CD4-positive, alpha-beta memory T cell (primary cell): ENCODE measurements around the gene GALNT10. TPM values are rescaled to one million over a fixed set of nuclear protein-coding genes. Genes with fewer than 3 reads are reported as not detected.

Source experiments
- CTCF ChIA-PET: fragments of 350-600 bp; sonication (Branson Sonifier 250); formaldehyde crosslinking; loops from one replicate; lab custom pipeline; 2021; ENCODE audit warnings: inconsistent platforms; ENCODE audit not compliant: partially characterized antibody; lab: Charles Lee
- POLR2A ChIA-PET: fragments of 350-600 bp; sonication (Branson Sonifier 250); formaldehyde crosslinking; loops from one replicate; lab custom pipeline; 2021; ENCODE audit not compliant: partially characterized antibody; lab: Charles Lee
- DNase-seq, 5 donors: peaks; one replicate each; pipeline versions ENCODE4 v3.0.0 to v3.0.0-alpha.2; 2020 to 2022; ENCODE audit warnings: mixed read lengths in 1 of 5
- H3K27ac ChIP-seq: one replicate; pipeline ENCODE4 v1.7.0; 2013; ENCODE audit warnings: low read depth, low read length
- H3K27me3 ChIP-seq: 2 replicates; pipeline ENCODE4 v1.7.0; 2013; ENCODE audit warnings: mild to moderate bottlenecking, low read length, moderate library complexity; ENCODE audit not compliant: insufficient read depth
- H3K36me3 ChIP-seq: 2 replicates; pipeline ENCODE4 v1.7.0; 2013; ENCODE audit warnings: mild to moderate bottlenecking, low read length, moderate library complexity; ENCODE audit not compliant: insufficient read depth
- H3K4me1 ChIP-seq: 2 replicates; pipeline ENCODE4 v1.7.0; 2013; ENCODE audit warnings: mild to moderate bottlenecking, low read length, moderate library complexity; ENCODE audit not compliant: insufficient read depth
- H3K4me3 ChIP-seq, 2 donors: one replicate each; pipeline ENCODE4 v1.7.0; 2013; ENCODE audit warnings: low read length in 2 of 2, mild to moderate bottlenecking in 1 of 2
- H3K9me3 ChIP-seq, 2 donors: one replicate each; pipeline ENCODE4 v1.7.0; 2013; ENCODE audit warnings: low read length in 2 of 2, control low read depth in 1 of 2; ENCODE audit not compliant: control insufficient read depth in 1 of 2
- H3K27ac Mint-ChIP-seq, 7 donors: one replicate each; pipeline ENCODE4 v1.8.0; 2020 to 2021; ENCODE audit warnings: mixed read lengths in 7 of 7, mild to moderate bottlenecking in 6 of 7, inconsistent platforms in 3 of 7, moderate library complexity in 3 of 7
- H3K27me3 Mint-ChIP-seq, 2 donors: one replicate each; pipeline ENCODE4 v1.8.0; 2020 to 2021; ENCODE audit warnings: mixed read lengths in 2 of 2
- H3K36me3 Mint-ChIP-seq, 2 donors: one replicate each; pipeline ENCODE4 v1.8.0; 2020 to 2021; ENCODE audit warnings: mixed read lengths in 2 of 2, inconsistent platforms in 1 of 2, mild to moderate bottlenecking in 1 of 2
- H3K4me1 Mint-ChIP-seq, 4 donors: one replicate each; pipeline ENCODE4 v1.8.0; 2020 to 2021; ENCODE audit warnings: mixed read lengths in 4 of 4, mild to moderate bottlenecking in 1 of 4
- H3K4me3 Mint-ChIP-seq, 8 donors: one replicate each; pipeline ENCODE4 v1.8.0; 2020 to 2021; ENCODE audit warnings: mixed read lengths in 8 of 8, mild to moderate bottlenecking in 7 of 8, moderate library complexity in 6 of 8, inconsistent platforms in 3 of 8
- H3K9me3 Mint-ChIP-seq, 8 donors: one replicate each; pipeline ENCODE4 v1.8.0; 2020 to 2021; ENCODE audit warnings: mixed read lengths in 8 of 8, mild to moderate bottlenecking in 5 of 8, inconsistent platforms in 3 of 8, moderate library complexity in 1 of 8
- intact Hi-C: fragments of 100-400 bp; cut with micrococcal nuclease; formaldehyde crosslinking; loops from one replicate; pipeline ENCODE4 v1.15.1; 2023
- polyA plus RNA-seq, 2 donors: library from polyadenylated mRNA; unstranded; fragments of 300-500 nt; fragmentation: Illumina TruSeq; gene quantifications; one replicate each; pipeline ENCODE4 v1.2.3, GENCODE V29; 2021
- total RNA-seq, 2 experiments: library from RNA; stranded (reverse); gene quantifications; one replicate each; pipeline ENCODE4 v1.2.3, GENCODE V29; 2021

Gene GALNT10
- total and polyA plus RNA-seq, 4 experiments from 2014 or later = 9.6 to 35.7 (median 26.8) TPM

- Histone ChIP-seq H3K27me3 (no peaks in the 10 kb centered on the region), H3K27ac (no peak overlapping the region), H3K4me3 (no peak overlapping the region), H3K36me3 (no peaks in the 10 kb centered on the region), H3K4me1 (no peaks in the 10 kb centered on the region), H3K9me3 (no peaks in the 10 kb centered on the region)
- intact Hi-C loops = no loop called here
- Mint-ChIP-seq H3K9me3 (no peaks in the 10 kb centered on the region), H3K36me3 (peaks cover 2 to 15% of the 10 kb centered on the region in 2 donors), H3K27ac (peak overlapping the region in 1 of 7 donors; percentile 49), H3K4me1 (peaks cover 5 to 15% (median 8%) of the 10 kb centered on the region in 4 donors), H3K27me3 (no peaks in the 10 kb centered on the region), H3K4me3 (no peak overlapping the region)
- CTCF ChIA-PET = no interaction called here
- DNase-seq = no peak
- POLR2A ChIA-PET = no interaction called here
These were observed 161.0 kb downstream of the GALNT10 start for GRCh38 chr5:154351566-154351965.

- intact Hi-C loops = no loop called here
- no peak overlapping the region for H3K27ac Mint-ChIP-seq
- Histone ChIP-seq H3K9me3 (no peaks in the 10 kb centered on the region), H3K4me3 (no peak overlapping the region), H3K27me3 (no peaks in the 10 kb centered on the region), H3K4me1 (no peaks in the 10 kb centered on the region), H3K27ac (no peak overlapping the region), H3K36me3 (no peaks in the 10 kb centered on the region)
- H3K4me3 Mint-ChIP-seq = no peak overlapping the region
- CTCF ChIA-PET = interaction anchor here (0.8 kb wide), 1 partner anchor 51 kb away, joined by 3 read pairs; no protein-coding TSS in a partner anchor
- H3K36me3 Mint-ChIP-seq = peaks cover 2 to 15% of the 10 kb centered on the region in 2 donors
- H3K9me3 Mint-ChIP-seq = no peaks in the 10 kb centered on the region
- DNase-seq = no peak
- POLR2A ChIA-PET = no interaction called here
- no peaks in the 10 kb centered on the region for H3K27me3 Mint-ChIP-seq
- H3K4me1 Mint-ChIP-seq = peaks cover 5 to 15% (median 7%) of the 10 kb centered on the region in 4 donors
These were observed 162.5 kb downstream of the GALNT10 start for GRCh38 chr5:154352960-154353548.

GRCh38 chr5:154355129-154355611, 164.6 kb downstream of the GALNT10 start:
- no peaks in the 10 kb centered on the region for H3K27me3 Mint-ChIP-seq
- H3K27ac ChIP-seq = no peak overlapping the region
- no peaks in the 10 kb centered on the region for H3K9me3 ChIP-seq
- CTCF ChIA-PET = no interaction called here
- no peak overlapping the region for H3K4me3 ChIP-seq
- no peak overlapping the region for H3K27ac Mint-ChIP-seq
- no peaks in the 10 kb centered on the region for H3K4me1 ChIP-seq
- no peaks in the 10 kb centered on the region for H3K36me3 ChIP-seq
- POLR2A ChIA-PET = no interaction called here
- no peaks in the 10 kb centered on the region for H3K9me3 Mint-ChIP-seq
- H3K4me3 Mint-ChIP-seq = no peak overlapping the region
- no peak for DNase-seq
- no peaks in the 10 kb centered on the region for H3K27me3 ChIP-seq
- peaks cover 2 to 15% of the 10 kb centered on the region in 2 donors for H3K36me3 Mint-ChIP-seq
- peaks cover 6 to 15% (median 9%) of the 10 kb centered on the region in 4 donors for H3K4me1 Mint-ChIP-seq
- intact Hi-C loops = no loop called here

- Histone ChIP-seq H3K27me3 (no peaks in the 10 kb centered on the region), H3K4me3 (no peak overlapping the region), H3K4me1 (no peaks in the 10 kb centered on the region), H3K9me3 (no peaks in the 10 kb centered on the region), H3K36me3 (no peaks in the 10 kb centered on the region), H3K27ac (no peak overlapping the region)
- ChIA-PET POLR2A (no interaction called here), CTCF (no interaction called here)
- Mint-ChIP-seq H3K27me3 (no peaks in the 10 kb centered on the region), H3K36me3 (peaks cover 3 to 16% of the 10 kb centered on the region in 2 donors), H3K4me1 (peaks cover 6 to 15% (median 9%) of the 10 kb centered on the region in 4 donors), H3K4me3 (no peak overlapping the region), H3K27ac (peak overlapping the region in 2 of 7 donors; percentile 0 to 60), H3K9me3 (no peaks in the 10 kb centered on the region)
- DNase-seq = no peak
- intact Hi-C loops = no loop called here
These were observed 165.6 kb downstream of the GALNT10 start for GRCh38 chr5:154356020-154356655.

- H3K4me1 Mint-ChIP-seq = peaks cover 6 to 15% (median 8%) of the 10 kb centered on the region in 4 donors
- H3K9me3 Mint-ChIP-seq = no peaks in the 10 kb centered on the region
- H3K27ac Mint-ChIP-seq = no peak overlapping the region
- H3K9me3 ChIP-seq = no peaks in the 10 kb centered on the region
- H3K4me3 Mint-ChIP-seq = no peak overlapping the region
- H3K27me3 ChIP-seq = no peaks in the 10 kb centered on the region
- H3K27me3 Mint-ChIP-seq = no peaks in the 10 kb centered on the region
- no peak for DNase-seq
- H3K4me1 ChIP-seq = no peaks in the 10 kb centered on the region
- no peak overlapping the region for H3K27ac ChIP-seq
- no peak overlapping the region for H3K4me3 ChIP-seq
- ChIA-PET CTCF (no interaction called here), POLR2A (no interaction called here)
- peaks cover 3 to 17% of the 10 kb centered on the region in 2 donors for H3K36me3 Mint-ChIP-seq
- intact Hi-C loops = no loop called here
- H3K36me3 ChIP-seq = no peaks in the 10 kb centered on the region
These were observed 166.4 kb downstream of the GALNT10 start for GRCh38 chr5:154356958-154357357.

GRCh38 chr5:154358516-154359220, 168.1 kb downstream of the GALNT10 start:
- no peaks in the 10 kb centered on the region for H3K36me3 ChIP-seq
- intact Hi-C loops = no loop called here
- no peak overlapping the region for H3K27ac ChIP-seq
- H3K27me3 ChIP-seq = no peaks in the 10 kb centered on the region
- POLR2A ChIA-PET = no interaction called here
- no peaks in the 10 kb centered on the region for H3K27me3 Mint-ChIP-seq
- H3K9me3 Mint-ChIP-seq = no peaks in the 10 kb centered on the region
- no peak overlapping the region for H3K4me3 ChIP-seq
- no peaks in the 10 kb centered on the region for H3K9me3 ChIP-seq
- CTCF ChIA-PET = no interaction called here
- H3K4me1 Mint-ChIP-seq = peaks cover 5 to 14% (median 6%) of the 10 kb centered on the region in 4 donors
- H3K4me1 ChIP-seq = no peaks in the 10 kb centered on the region
- no peak for DNase-seq
- H3K27ac Mint-ChIP-seq = no peak overlapping the region
- H3K4me3 Mint-ChIP-seq = peak overlapping the region in 1 of 8 donors; percentile 31
- peaks cover 4 to 16% of the 10 kb centered on the region in 2 donors for H3K36me3 Mint-ChIP-seq

GRCh38 chr5:154359221-154359573, 168.7 kb downstream of the GALNT10 start:
- no peaks in the 10 kb centered on the region for H3K9me3 ChIP-seq
- Mint-ChIP-seq H3K4me3 (no peak overlapping the region), H3K9me3 (no peaks in the 10 kb centered on the region), H3K27ac (no peak overlapping the region), H3K4me1 (peaks cover 0 to 8% (median 5%) of the 10 kb centered on the region in 4 donors), H3K27me3 (no peaks in the 10 kb centered on the region), H3K36me3 (peaks cover 9 to 16% of the 10 kb centered on the region in 2 donors)
- intact Hi-C loops = no loop called here
- DNase-seq = no peak
- no peaks in the 10 kb centered on the region for H3K4me1 ChIP-seq
- no peak overlapping the region for H3K27ac ChIP-seq
- no peaks in the 10 kb centered on the region for H3K27me3 ChIP-seq
- no peak overlapping the region for H3K4me3 ChIP-seq
- ChIA-PET CTCF (no interaction called here), POLR2A (no interaction called here)
- no peaks in the 10 kb centered on the region for H3K36me3 ChIP-seq
